OCI-LY1 (cell line): ENCODE data around the gene AIF1L.

Source experiments
- H2AFZ ChIP-seq: fragments of 200-600 bp; sonication (generic), shearing (Covaris generic); 2 replicates; pipeline ENCODE4 v1.6.0; 2014; ENCODE audit warnings: antibody characterized with exemption, mild to moderate bottlenecking, low read length
- H3F3A ChIP-seq: fragments of 200-600 bp; sonication (generic), shearing (Covaris generic); 2 replicates; pipeline ENCODE4 v1.6.0; 2014; ENCODE audit warnings: mild to moderate bottlenecking, antibody characterized with exemption, low read length, moderate library complexity; ENCODE audit not compliant: insufficient read depth
- H3K27ac ChIP-seq: fragments of 200-600 bp; sonication (generic); 2 replicates; pipeline ENCODE4 v1.5.1; 2014; ENCODE audit warnings: low read length, mixed run types, mild to moderate bottlenecking, low read depth; ENCODE audit not compliant: poor library complexity, severe bottlenecking
- H3K27me3 ChIP-seq: fragments of 200-600 bp; sonication (generic); 2 replicates; pipeline ENCODE4 v1.6.0; 2014; ENCODE audit warnings: antibody characterized with exemption, mild to moderate bottlenecking, low read length, moderate library complexity; ENCODE audit not compliant: insufficient read depth
- H3K36me3 ChIP-seq: fragments of 200-600 bp; sonication (generic); 2 replicates; pipeline ENCODE4 v1.6.1; 2014; ENCODE audit warnings: mild to moderate bottlenecking, antibody characterized with exemption, low read length, moderate library complexity, mixed read lengths; ENCODE audit not compliant: insufficient read depth
- H3K4me1 ChIP-seq: fragments of 200-600 bp; sonication (generic); 2 replicates; pipeline ENCODE4 v1.5.1; 2014; ENCODE audit warnings: mild to moderate bottlenecking, low read length, moderate library complexity; ENCODE audit not compliant: insufficient read depth, severe bottlenecking
- H3K4me2 ChIP-seq: fragments of 200-600 bp; sonication (generic), shearing (Covaris generic); 2 replicates; pipeline ENCODE4 v1.6.1; 2014; ENCODE audit warnings: low read length
- H3K4me3 ChIP-seq: fragments of 200-600 bp; sonication (generic); 2 replicates; pipeline ENCODE4 v1.5.1; 2014; ENCODE audit warnings: low read length, low read depth, mild to moderate bottlenecking, mixed read lengths; ENCODE audit not compliant: poor library complexity, severe bottlenecking
- H3K79me2 ChIP-seq: fragments of 200-600 bp; shearing (Covaris generic); 2 replicates; pipeline ENCODE4 v1.6.1; 2016; ENCODE audit warnings: mixed run types, low read length, mixed read lengths; ENCODE audit not compliant: insufficient read depth
- H3K9ac ChIP-seq: fragments of 200-600 bp; sonication (generic), shearing (Covaris generic); 2 replicates; pipeline ENCODE4 v1.6.1; 2014; ENCODE audit warnings: mild to moderate bottlenecking, low read length, mixed read lengths
- H3K9me2 ChIP-seq: fragments of 200-600 bp; sonication (generic), shearing (Covaris generic); 2 replicates; pipeline ENCODE4 v1.6.1; 2014; ENCODE audit warnings: low read depth, mild to moderate bottlenecking, low read length, mixed read lengths
- H3K9me3 ChIP-seq: fragments of 200-600 bp; shearing (Covaris generic); 2 replicates; pipeline ENCODE4 v1.6.1; 2014; ENCODE audit warnings: low read length, mixed read lengths
- H4K20me1 ChIP-seq: fragments of 200-600 bp; sonication (generic), shearing (Covaris generic); 2 replicates; pipeline ENCODE4 v1.6.0; 2016; ENCODE audit warnings: mild to moderate bottlenecking, low read length; ENCODE audit not compliant: insufficient read depth
- CTCF ChIP-seq: fragments of 200-600 bp; sonication (generic), shearing (Covaris generic); IDR thresholded peaks from 2 replicates; pipeline ENCODE4 v1.5.1; 2017; ENCODE audit warnings: mild to moderate bottlenecking, antibody characterized with exemption, low read length, moderate library complexity, mixed read lengths
- EZH2 ChIP-seq: fragments of 200-600 bp; sonication (generic), shearing (Covaris generic); IDR thresholded peaks from 2 replicates; pipeline ENCODE4 v1.8.0; 2017; ENCODE audit warnings: borderline replicate concordance, mixed run types, mild to moderate bottlenecking, antibody characterized with exemption, low read length, moderate library complexity, mixed read lengths

Gene AIF1L

GRCh38 chr9:131160416-131161112 is 64.2 kb downstream of the AIF1L start:
- no peak for TF ChIP-seq CTCF
- no peak for TF ChIP-seq EZH2
- peaks cover 77% of the 10 kb centered on the region for H3K36me3 ChIP-seq
- H3F3A ChIP-seq: no peaks in the 10 kb centered on the region
- no peaks in the 10 kb centered on the region for H3K79me2 ChIP-seq
- H3K4me3 ChIP-seq: no peak overlapping the region
- H3K4me2 ChIP-seq: no peak overlapping the region
- no peak overlapping the region for H3K27ac ChIP-seq
- no peaks in the 10 kb centered on the region for H3K27me3 ChIP-seq
- H3K9ac ChIP-seq: no peak overlapping the region
- H4K20me1 ChIP-seq: no peaks in the 10 kb centered on the region
- no peak overlapping the region for H2AFZ ChIP-seq
- no peaks in the 10 kb centered on the region for H3K9me3 ChIP-seq
- no peaks in the 10 kb centered on the region for H3K9me2 ChIP-seq
- no peaks in the 10 kb centered on the region for H3K4me1 ChIP-seq

DNA sequence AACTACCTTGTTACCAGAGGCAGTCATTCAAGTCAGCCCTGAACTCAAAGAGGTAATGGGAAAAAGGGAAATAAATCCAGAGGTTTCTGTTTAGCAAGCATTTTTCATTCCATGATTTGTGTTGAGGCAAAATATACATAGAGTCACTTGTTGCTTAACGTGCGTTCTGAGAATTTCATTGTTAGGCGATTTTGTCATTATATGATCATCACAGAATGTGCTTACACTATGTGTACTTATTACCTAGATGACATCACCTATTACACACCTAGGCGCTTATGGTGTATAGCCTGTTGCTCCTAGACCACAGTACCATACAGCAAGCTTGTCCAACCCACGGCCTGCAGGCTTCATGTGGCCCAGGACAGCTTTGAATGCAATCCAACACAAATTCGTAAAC is 65.3 kb downstream of the AIF1L start:
- no peaks in the 10 kb centered on the region for H3K4me1 ChIP-seq
- no peaks in the 10 kb centered on the region for H3K27me3 ChIP-seq
- no peak overlapping the region for H3K4me3 ChIP-seq
- H3K79me2 ChIP-seq: no peaks in the 10 kb centered on the region
- H2AFZ ChIP-seq: no peak overlapping the region
- H3F3A ChIP-seq: no peaks in the 10 kb centered on the region
- TF ChIP-seq CTCF: no peak
- no peak for TF ChIP-seq EZH2
- peaks cover 83% of the 10 kb centered on the region for H3K36me3 ChIP-seq
- H3K9ac ChIP-seq: no peak overlapping the region
- no peaks in the 10 kb centered on the region for H3K9me2 ChIP-seq
- H3K9me3 ChIP-seq: no peaks in the 10 kb centered on the region
- H3K4me2 ChIP-seq: no peak overlapping the region
- H4K20me1 ChIP-seq: no peaks in the 10 kb centered on the region
- H3K27ac ChIP-seq: no peak overlapping the region

GRCh38 chr9:131162886-131163285 is 66.6 kb downstream of the AIF1L start:
- no peaks in the 10 kb centered on the region for H3K79me2 ChIP-seq
- no peak overlapping the region for H3K27ac ChIP-seq
- no peaks in the 10 kb centered on the region for H4K20me1 ChIP-seq
- no peak overlapping the region for H2AFZ ChIP-seq
- H3K4me3 ChIP-seq: no peak overlapping the region
- H3K4me2 ChIP-seq: no peak overlapping the region
- no peak for TF ChIP-seq EZH2
- no peaks in the 10 kb centered on the region for H3K4me1 ChIP-seq
- H3K27me3 ChIP-seq: no peaks in the 10 kb centered on the region
- no peak overlapping the region for H3K9ac ChIP-seq
- H3K9me3 ChIP-seq: no peaks in the 10 kb centered on the region
- peaks cover 81% of the 10 kb centered on the region for H3K36me3 ChIP-seq
- no peaks in the 10 kb centered on the region for H3F3A ChIP-seq
- no peaks in the 10 kb centered on the region for H3K9me2 ChIP-seq

GRCh38 chr9:131165523-131165922 is 69.2 kb downstream of the AIF1L start:
- no peaks in the 10 kb centered on the region for H3K4me1 ChIP-seq
- peaks cover 73% of the 10 kb centered on the region for H3K36me3 ChIP-seq

More at GRCh38 chr9:131165523-131165922, 69.2 kb downstream of the AIF1L start:
- H3K79me2 ChIP-seq: no peaks in the 10 kb centered on the region
- H3K27ac ChIP-seq: no peak overlapping the region
- H3K9me3 ChIP-seq: no peaks in the 10 kb centered on the region
- H2AFZ ChIP-seq: no peak overlapping the region
- H3K4me3 ChIP-seq: no peak overlapping the region
- H3K9me2 ChIP-seq: no peaks in the 10 kb centered on the region
- H3K4me2 ChIP-seq: no peak overlapping the region
- H4K20me1 ChIP-seq: no peaks in the 10 kb centered on the region
- H3F3A ChIP-seq: no peaks in the 10 kb centered on the region
- H3K27me3 ChIP-seq: no peaks in the 10 kb centered on the region
- TF ChIP-seq CTCF (no peak), EZH2 (no peak)
- no peak overlapping the region for H3K9ac ChIP-seq
